Measurements from ENCODE around the gene KCNA2. TPM values are rescaled to one million over a fixed set of nuclear protein-coding genes. Genes with fewer than 3 reads are reported as not detected.

The KCNA2 gene
- total RNA-seq, 1 experiment from 2014 or later = 1.1 TPM

GRCh38 chr1:110582378-110582777 lies 23.8 kb downstream of the KCNA2 start:
- BruUV-seq (replicated peaks) = no TSS peak
- H3K4me3 ChIP-seq (ENCODE audit: low read depth in 2 of 2, low read length in 2 of 2) = no peak overlapping the region
- no peaks in the 10 kb centered on the region for H3K9me3 ChIP-seq (ENCODE audit: control insufficient read depth, insufficient read depth, low read depth, low read length)
- ATAC-seq = no peak
- no peaks in the 10 kb centered on the region for H3K4me1 ChIP-seq (ENCODE audit: control insufficient read depth, insufficient read depth, low read length)
- ChIA-PET CTCF (no interaction called here), POLR2A (no interaction called here)
- intact Hi-C loops (cut with micrococcal nuclease; ENCODE audit: unreplicated experiment) (no loop called here), in situ Hi-C loops (cut with HindIII; ENCODE audit: low pct_unique_long_range_greater_than_20kb, low sequenced_read_pairs) (no loop called here)
- no peak for DNase-seq (ENCODE audit: low read depth, low spot score)
- TF ChIP-seq SIN3A (IDR thresholded peaks at IDR 0.05; ENCODE audit: borderline replicate concordance, insufficient read depth, low read depth, low read length) = no peak
- no peak for TF ChIP-seq TCF7L2 (IDR thresholded peaks at IDR 0.05; ENCODE audit: low read depth, low read length)
- no peak for TF ChIP-seq CTCF (IDR thresholded peaks at IDR 0.05)
- TF ChIP-seq REST (IDR thresholded peaks at IDR 0.05; ENCODE audit: insufficient read depth in 1 of 2, low read depth in 2 of 2, low read length in 1 of 2) = no peak
- no peak for TF ChIP-seq POLR2AphosphoS5 (IDR thresholded peaks at IDR 0.05; ENCODE audit: low read depth, low read length)
- no peak overlapping the region for H3K27ac ChIP-seq (ENCODE audit: low read length)
- no peaks in the 10 kb centered on the region for H3K36me3 ChIP-seq (ENCODE audit: control insufficient read depth, insufficient read depth, low read length)
- H3K27me3 ChIP-seq (ENCODE audit: control insufficient read depth, insufficient read depth, low read length) = peaks cover 2% of the 10 kb centered on the region; the same call in 1 of the 2 replicates

DNA sequence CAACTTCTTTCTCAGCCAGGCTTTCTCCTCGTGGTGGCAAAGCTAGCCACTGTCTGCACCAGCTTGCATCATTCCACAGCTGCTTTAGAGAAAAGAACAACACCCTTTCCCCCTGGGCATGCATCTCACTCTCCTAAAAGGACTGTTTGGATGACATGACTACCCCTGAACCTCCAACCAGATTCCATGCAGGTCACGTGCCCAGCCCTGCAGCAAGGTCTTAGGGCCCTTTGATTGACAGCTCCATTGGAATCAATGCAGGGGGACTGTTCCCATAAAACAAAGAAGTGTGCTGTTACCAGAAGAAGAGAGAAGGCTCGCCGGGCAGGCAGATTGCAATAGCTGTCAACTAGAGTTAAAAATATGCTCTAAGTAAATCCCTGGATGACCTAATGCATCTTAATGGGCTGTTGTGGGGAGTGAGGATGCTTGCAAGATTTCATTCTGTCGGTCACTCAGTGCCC lies 24.4 kb downstream of the KCNA2 start:
- ATAC-seq = no peak
- H3K9me3 ChIP-seq (ENCODE audit: control insufficient read depth, insufficient read depth, low read depth, low read length) = no peaks in the 10 kb centered on the region
- ChIA-PET POLR2A (no interaction called here), CTCF (interaction anchor here (0.6 kb wide), 1 partner anchor 35 kb away, joined by 6 read pairs; no protein-coding TSS in a partner anchor)
- intact Hi-C loops (cut with micrococcal nuclease; ENCODE audit: unreplicated experiment) = no loop called here
- H3K27ac ChIP-seq (ENCODE audit: low read length) = no peak overlapping the region
- no peak for DNase-seq (ENCODE audit: low read depth, low spot score)
- no peaks in the 10 kb centered on the region for H3K4me1 ChIP-seq (ENCODE audit: control insufficient read depth, insufficient read depth, low read length)
- no peaks in the 10 kb centered on the region for H3K36me3 ChIP-seq (ENCODE audit: control insufficient read depth, insufficient read depth, low read length)
- no peak overlapping the region for H3K4me3 ChIP-seq (ENCODE audit: low read depth in 2 of 2, low read length in 2 of 2)
- in situ Hi-C loops (cut with HindIII; ENCODE audit: low pct_unique_long_range_greater_than_20kb, low sequenced_read_pairs) = no loop called here
- no peaks in the 10 kb centered on the region; the same call in 1 of the 2 replicates for H3K27me3 ChIP-seq (ENCODE audit: control insufficient read depth, insufficient read depth, low read length)
- BruUV-seq (replicated peaks) = no TSS peak
- TF ChIP-seq SIN3A (IDR thresholded peaks at IDR 0.05; ENCODE audit: borderline replicate concordance, insufficient read depth, low read depth, low read length) = no peak

DNA sequence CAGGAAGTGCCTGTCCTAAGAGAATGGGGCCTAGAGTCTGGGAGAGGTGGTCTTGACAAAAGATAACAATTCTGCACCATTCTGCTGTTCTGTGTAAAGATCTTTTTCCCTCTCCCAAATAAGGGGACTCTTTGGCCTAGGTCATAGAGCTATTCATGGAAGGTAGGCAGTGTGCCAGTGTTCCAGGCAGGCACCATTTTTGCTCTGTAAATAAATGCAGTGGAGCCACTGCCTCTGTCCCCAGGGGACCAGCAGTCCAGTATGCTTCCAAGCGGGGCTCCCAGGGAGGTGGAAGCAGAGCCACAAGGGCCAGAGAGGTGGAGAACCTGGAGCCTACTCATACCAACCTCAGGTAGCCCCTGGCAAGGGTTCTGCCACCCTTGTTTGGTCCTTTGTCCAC lies 25.9 kb downstream of the KCNA2 start:
- intact Hi-C loops (cut with micrococcal nuclease; ENCODE audit: unreplicated experiment) = no loop called here
- TF ChIP-seq CTCF (IDR thresholded peaks at IDR 0.05) = no peak
- TF ChIP-seq REST (IDR thresholded peaks at IDR 0.05; ENCODE audit: insufficient read depth in 1 of 2, low read depth in 2 of 2, low read length in 1 of 2) = no peak
- ATAC-seq (no peak), DNase-seq (ENCODE audit: low read depth, low spot score) (no peak)
- CTCF ChIA-PET = no interaction called here
- Histone ChIP-seq H3K36me3 (ENCODE audit: control insufficient read depth, insufficient read depth, low read length) (no peaks in the 10 kb centered on the region), H3K9me3 (ENCODE audit: control insufficient read depth, insufficient read depth, low read depth, low read length) (no peaks in the 10 kb centered on the region), H3K27me3 (ENCODE audit: control insufficient read depth, insufficient read depth, low read length) (no peaks in the 10 kb centered on the region; the same call in 1 of the 2 replicates), H3K4me1 (ENCODE audit: control insufficient read depth, insufficient read depth, low read length) (no peaks in the 10 kb centered on the region), H3K4me3 (ENCODE audit: low read depth in 2 of 2, low read length in 2 of 2) (no peak overlapping the region), H3K27ac (ENCODE audit: low read length) (no peak overlapping the region)
- in situ Hi-C loops (cut with HindIII; ENCODE audit: low pct_unique_long_range_greater_than_20kb, low sequenced_read_pairs) = no loop called here
- BruUV-seq (replicated peaks) = no TSS peak
- POLR2A ChIA-PET = no interaction called here

Data from Panc1 (cell line).